HG03558 (cell line): ENCODE results near the gene LCE1E.

Experiments used
- ATAC-seq: cut with Tn5 transposase; IDR thresholded peaks from one replicate; pipeline ENCODE4 v1.9.1; 2021; ENCODE audit warnings: moderate number of reproducible peaks; ENCODE audit not compliant: unreplicated experiment; ENCODE audit errors: extremely low read depth

Gene LCE1E

GRCh38 chr1:152776361-152776760 is 9.7 kb upstream of the LCE1E start:
- ATAC-seq: no peak

- no peak for ATAC-seq
These were observed 8.4 kb upstream of the LCE1E start for GRCh38 chr1:152777510-152778137.

- ATAC-seq: no peak
These were observed 3.0 kb upstream of the LCE1E start for GRCh38 chr1:152783095-152783494.

DNA sequence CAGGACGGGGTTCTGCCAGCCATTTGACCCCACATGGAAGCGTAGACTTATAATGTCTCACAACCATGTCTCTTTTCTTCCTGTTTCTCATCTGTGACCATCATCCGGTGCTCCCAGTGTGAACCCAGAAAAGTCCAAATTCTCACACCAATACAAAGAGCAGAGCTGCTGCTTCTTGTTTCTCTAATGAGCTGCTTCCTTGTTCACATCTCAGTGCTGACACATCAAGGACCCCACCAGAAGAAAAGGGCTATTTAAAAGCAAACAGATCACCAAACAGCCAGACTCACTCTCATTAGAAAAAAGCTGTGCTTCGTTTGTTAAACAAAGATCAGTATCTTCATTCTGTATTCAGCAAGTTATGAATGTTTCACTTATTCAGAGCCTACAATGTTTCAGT is 9.6 kb downstream of the LCE1E start:
- ATAC-seq: no peak

DNA sequence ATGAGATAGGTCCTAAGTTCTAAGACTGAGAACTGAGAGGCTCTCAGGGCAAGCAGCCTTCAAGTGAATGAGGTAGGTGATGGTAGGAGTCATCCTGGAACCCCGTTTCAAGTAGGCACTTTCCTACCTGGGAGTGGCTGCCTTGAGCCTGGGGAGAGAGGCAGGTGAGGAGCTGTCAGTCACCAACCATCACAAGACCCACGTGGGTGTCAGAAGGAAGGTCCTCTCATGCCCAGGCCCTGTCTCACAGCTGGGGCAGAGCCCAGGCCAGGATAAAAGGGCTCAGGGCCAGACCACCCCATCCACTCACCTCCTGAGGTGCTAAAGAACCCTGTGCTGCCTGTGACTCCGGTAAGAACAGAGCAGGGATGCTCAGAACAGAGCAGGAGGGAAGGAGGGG is 10.4 kb downstream of the LCE1E start, which contains the start of gene LCE1D:
Gene LCE1D (plus strand): TSS at position 301 of the 400 bp plus-strand sequence. CDS start 1,074 bp downstream, outside the sequence.
- ATAC-seq: no peak

- ATAC-seq: no peak
These were observed 15.3 kb downstream of the LCE1E start for GRCh38 chr1:152801333-152801732.

- no peak for ATAC-seq
These were observed 20.5 kb downstream of the LCE1E start, which contains the start of gene LCE1C for GRCh38 chr1:152806576-152806975. LCE1C (minus strand) TSS chr1:152806651; CDS start chr1:152805478, 1,173 bp downstream.

GRCh38 chr1:152811050-152811449 is 25.0 kb downstream of the LCE1E start:
- no peak for ATAC-seq

- ATAC-seq: no peak
These were observed 25.6 kb downstream of the LCE1E start, which contains the start of gene LCE1B for GRCh38 chr1:152811671-152812070. LCE1B (plus strand) TSS chr1:152811971; CDS start chr1:152812447, 476 bp downstream.

- ATAC-seq: no peak
These were observed 31.3 kb downstream of the LCE1E start for GRCh38 chr1:152817309-152817708.

DNA sequence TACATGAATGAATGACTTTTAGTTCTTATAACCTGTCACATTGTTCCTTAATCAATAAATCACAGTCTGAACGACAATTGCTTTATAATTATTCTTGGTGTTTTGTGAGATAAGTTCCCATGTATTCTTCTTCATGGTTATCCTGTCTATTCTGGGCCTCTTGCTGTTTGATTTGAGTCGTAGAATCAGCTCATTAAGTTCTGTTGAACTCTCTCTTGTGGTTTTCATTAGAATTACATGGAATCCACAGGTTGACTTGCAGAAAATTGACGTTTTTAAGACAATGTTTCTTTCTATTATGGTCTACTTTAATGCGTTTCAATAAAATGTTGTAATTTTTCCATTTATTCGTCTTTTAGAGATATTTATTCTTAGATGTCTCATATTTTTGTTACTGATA is 37.2 kb downstream of the LCE1E start:
- ATAC-seq: no peak

DNA sequence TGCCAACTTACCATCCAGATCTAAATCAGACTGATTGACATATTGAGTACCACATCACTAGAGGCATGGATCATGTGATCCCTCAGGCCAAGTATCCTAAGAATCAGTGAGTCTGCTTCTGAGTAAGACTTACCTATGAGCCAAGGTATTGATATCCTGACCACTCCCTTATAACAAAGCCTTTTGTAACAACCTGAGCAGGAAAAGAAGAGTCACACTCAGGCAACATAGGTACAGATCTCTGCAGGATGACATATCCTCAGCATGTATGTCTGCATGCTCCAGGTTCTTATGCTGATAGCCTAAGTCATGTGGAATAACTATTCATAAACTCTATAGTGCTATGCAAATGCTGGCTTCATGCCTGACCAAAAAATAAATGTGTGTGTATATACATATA is 38.9 kb downstream of the LCE1E start:
- ATAC-seq: no peak

DNA sequence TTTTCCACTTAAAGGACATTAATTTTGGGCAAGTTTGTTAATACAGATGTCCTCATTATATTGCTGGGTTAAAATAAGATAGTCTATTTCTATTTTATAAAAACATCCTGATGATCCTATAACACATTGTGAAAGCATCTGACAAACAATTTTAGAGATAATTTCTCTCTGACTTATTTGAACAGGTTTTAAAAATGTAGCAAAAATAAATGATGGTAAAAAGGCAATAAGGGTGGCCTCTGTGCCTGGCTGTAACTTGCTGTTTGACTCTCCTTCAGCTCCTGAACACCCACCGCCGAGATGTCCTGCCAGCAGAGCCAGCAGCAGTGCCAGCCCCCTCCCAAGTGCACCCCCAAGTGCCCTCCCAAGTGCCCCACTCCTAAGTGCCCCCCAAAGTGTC is 41.1 kb downstream of the LCE1E start, which contains the start of gene LCE1A:
Gene LCE1A (plus strand): TSS at position 301 of the 400 bp plus-strand sequence. CDS start 0 bp downstream, at position 301.
- no peak for ATAC-seq

DNA sequence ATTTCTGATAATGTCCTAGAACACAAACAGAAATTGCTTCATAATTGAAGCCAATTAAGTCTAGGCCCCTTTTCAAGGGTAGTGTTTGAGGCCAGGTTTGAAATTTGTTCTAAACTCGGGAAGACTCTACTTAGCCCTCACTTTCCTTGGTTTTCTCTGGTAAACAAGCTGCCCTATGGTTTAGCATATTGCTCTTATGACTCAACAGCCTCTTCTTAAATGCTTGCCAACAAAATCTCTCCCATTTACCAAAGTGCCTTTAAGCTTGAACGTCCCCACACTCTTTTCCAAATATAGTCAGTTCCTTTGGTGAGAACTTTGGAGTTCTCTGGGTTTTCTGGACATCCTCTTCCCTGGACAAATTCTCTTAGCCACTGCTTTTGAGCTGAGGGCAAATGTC is 50.8 kb downstream of the LCE1E start:
- ATAC-seq: no peak
